Uterus (tissue), 4 donors: Measurements from ENCODE around the gene IQCC. TPM values are rescaled to one million over a fixed set of nuclear protein-coding genes. Genes with fewer than 3 reads are reported as not detected.

Experiments
- DNase-seq, 2 donors: peaks; one replicate each; pipeline ENCODE4 v3.0.0-alpha.2; 2019 to 2020
- H3K27ac ChIP-seq, 2 donors: fragments of 200-600 bp; sonication (generic); 1 replicate in 1 of 2; 2 replicates in 1 of 2; pipeline ENCODE4 v1.5.1; 2016 to 2018
- H3K27me3 ChIP-seq, 2 donors: fragments of 200-600 bp; sonication (generic); one replicate each; pipeline ENCODE4 v1.5.1; 2018 to 2019; ENCODE audit warnings: control low read depth in 1 of 2
- H3K36me3 ChIP-seq, 2 donors: fragments of 200-600 bp; sonication (generic); one replicate each; pipeline ENCODE4 v1.5.1; 2019; ENCODE audit warnings: control low read depth in 1 of 2
- H3K4me1 ChIP-seq, 2 donors: fragments of 200-600 bp; sonication (generic); one replicate each; pipeline ENCODE4 v1.5.1; 2018 to 2019; ENCODE audit warnings: control low read depth in 1 of 2
- H3K4me3 ChIP-seq, 2 donors: fragments of 200-600 bp; sonication (generic); 1 replicate in 1 of 2; 2 replicates in 1 of 2; pipeline ENCODE4 v1.5.1; 2018 to 2019; ENCODE audit warnings: mild to moderate bottlenecking in 1 of 2
- H3K9me3 ChIP-seq, 2 donors: fragments of 200-600 bp; sonication (generic); one replicate each; pipeline ENCODE4 v1.5.1; 2019; ENCODE audit warnings: control low read depth in 1 of 2
- POLR2A ChIP-seq, 2 donors: fragments of 450-650 bp; IDR thresholded peaks; one replicate each; pipeline ENCODE4 v1.6.1; 2016; ENCODE audit warnings: antibody characterized with exemption in 2 of 2, mild to moderate bottlenecking in 1 of 2, moderate library complexity in 1 of 2
- intact Hi-C: fragments of 100-400 bp; cut with DNase I; formaldehyde crosslinking; loops from one replicate; pipeline ENCODE4 v1.15.1; 2023; ENCODE audit warnings: low total_unique reads
- total RNA-seq, 4 donors: library from RNA; depleted of rRNA in 3 of 4; stranded (reverse); fragments of >200 nt in 3 of 4; gene quantifications; one replicate each; pipeline versions ENCODE4 v1.1.0 to v1.2.4, GENCODE V29; 2014 to 2023
- TF ChIP-seq, protein P1 (sequence below), 4 experiments: fragments of 200-600 bp in 2 of 4; fragments of 450-650 bp in 2 of 4; sonication (generic) in 2 of 4; IDR thresholded peaks; one replicate each; pipeline ENCODE4 v1.5.1; 2016 to 2019; ENCODE audit warnings: antibody characterized with exemption in 4 of 4, mild to moderate bottlenecking in 2 of 4, moderate library complexity in 1 of 4
- donor health status: DM: yes; HTN: yes; CAD: no.

Gene IQCC
- total RNA-seq, 4 donors from 2014 or later: 0.51 to 6.8 (median 4.3) TPM

DNA sequence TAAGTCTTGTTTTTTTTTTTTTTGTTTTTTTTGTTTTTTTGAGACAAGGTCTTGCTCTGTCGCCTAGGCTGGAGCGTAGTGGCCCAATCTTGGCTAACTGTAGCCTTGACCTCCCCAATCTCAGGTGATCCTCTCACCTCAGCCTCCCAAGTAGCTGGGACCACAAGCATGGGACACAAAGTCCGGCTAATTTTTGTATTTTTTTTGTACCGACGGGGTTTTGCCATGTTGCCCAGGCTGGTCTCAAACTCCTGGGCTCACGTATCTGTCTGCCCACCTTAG lies 51.7 kb downstream of the IQCC start:
- no peaks in the 10 kb centered on the region for H3K4me1 ChIP-seq
- H3K36me3 ChIP-seq: no peaks in the 10 kb centered on the region
- intact Hi-C loops: no loop called here
- no peak for DNase-seq
- H3K27ac ChIP-seq: no peak overlapping the region
- no peaks in the 10 kb centered on the region for H3K9me3 ChIP-seq
- no peaks in the 10 kb centered on the region for H3K27me3 ChIP-seq
- H3K4me3 ChIP-seq: no peak overlapping the region
- no peak for TF ChIP-seq POLR2A (IDR thresholded peaks at IDR 0.05)
- TF ChIP-seq, protein P1, sequence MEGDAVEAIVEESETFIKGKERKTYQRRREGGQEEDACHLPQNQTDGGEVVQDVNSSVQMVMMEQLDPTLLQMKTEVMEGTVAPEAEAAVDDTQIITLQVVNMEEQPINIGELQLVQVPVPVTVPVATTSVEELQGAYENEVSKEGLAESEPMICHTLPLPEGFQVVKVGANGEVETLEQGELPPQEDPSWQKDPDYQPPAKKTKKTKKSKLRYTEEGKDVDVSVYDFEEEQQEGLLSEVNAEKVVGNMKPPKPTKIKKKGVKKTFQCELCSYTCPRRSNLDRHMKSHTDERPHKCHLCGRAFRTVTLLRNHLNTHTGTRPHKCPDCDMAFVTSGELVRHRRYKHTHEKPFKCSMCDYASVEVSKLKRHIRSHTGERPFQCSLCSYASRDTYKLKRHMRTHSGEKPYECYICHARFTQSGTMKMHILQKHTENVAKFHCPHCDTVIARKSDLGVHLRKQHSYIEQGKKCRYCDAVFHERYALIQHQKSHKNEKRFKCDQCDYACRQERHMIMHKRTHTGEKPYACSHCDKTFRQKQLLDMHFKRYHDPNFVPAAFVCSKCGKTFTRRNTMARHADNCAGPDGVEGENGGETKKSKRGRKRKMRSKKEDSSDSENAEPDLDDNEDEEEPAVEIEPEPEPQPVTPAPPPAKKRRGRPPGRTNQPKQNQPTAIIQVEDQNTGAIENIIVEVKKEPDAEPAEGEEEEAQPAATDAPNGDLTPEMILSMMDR (IDR thresholded peaks at IDR 0.05): no peak

Other genes starting within 250 kb of the IQCC start
- gene KHDRBS1, start 191.8 kb upstream of the IQCC start, total RNA-seq: 100 to 1,000 TPM in 2 of 4 donors, 10 to 100 TPM in 2; 40.9 to 142 (median 96.5) TPM
- gene TMEM39B, start 132.7 kb upstream of the IQCC start, total RNA-seq: 10 to 100 TPM in 1 of 4 donors, 1 to 10 TPM in 2, under 1 TPM in 1; 0.88 to 22.4 (median 3.6) TPM
- 10 to 100 TPM; 26.9 to 69.9 (median 38.5) TPM for gene KPNA6, start 97.6 kb upstream of the IQCC start, total RNA-seq
- 10 to 100 TPM; 14.1 to 60.1 (median 40.4) TPM for gene TXLNA, start 26.0 kb upstream of the IQCC start, total RNA-seq
- 10 to 100 TPM in 1 of 4 donors, 1 to 10 TPM in 2, not detected in 1; 3.5 to 21.5 (median 7.4) TPM for gene CCDC28B, start 5.1 kb upstream of the IQCC start, total RNA-seq
- under 1 TPM in 2 of 4 donors, not detected in 2; 0.26 to 0.62 TPM for gene DCDC2B, start 3.4 kb downstream of the IQCC start, total RNA-seq
- gene TMEM234, start 16.7 kb downstream of the IQCC start, total RNA-seq: 10 to 100 TPM in 3 of 4 donors, under 1 TPM in 1; 0.59 to 40.8 (median 13.5) TPM
- 100 to 1,000 TPM; 111 to 246 (median 143) TPM for gene EIF3I, start 16.7 kb downstream of the IQCC start, total RNA-seq
- gene FAM167B, start 41.6 kb downstream of the IQCC start, total RNA-seq: 10 to 100 TPM in 2 of 4 donors, 1 to 10 TPM in 1, not detected in 1; 1.2 to 29.0 (median 13.1) TPM
- gene LCK, start 45.6 kb downstream of the IQCC start, total RNA-seq: 1 to 10 TPM in 3 of 4 donors, under 1 TPM in 1; 0.26 to 2.0 (median 1.4) TPM
- gene HDAC1, start 86.4 kb downstream of the IQCC start, total RNA-seq: 100 to 1,000 TPM in 1 of 4 donors, 10 to 100 TPM in 3; 27.4 to 161 (median 91.2) TPM
- gene MARCKSL1, start 130.6 kb downstream of the IQCC start, total RNA-seq: 10 to 100 TPM; 14.7 to 93.3 (median 53.0) TPM
- gene FAM229A, start 156.8 kb downstream of the IQCC start, total RNA-seq: 10 to 100 TPM in 2 of 4 donors, 1 to 10 TPM in 1, not detected in 1; 5.2 to 20.2 (median 14.4) TPM
- gene TSSK3, start 156.9 kb downstream of the IQCC start, total RNA-seq: 10 to 100 TPM in 1 of 4 donors, under 1 TPM in 1, not detected in 2; 0.35 to 21.3 TPM
- gene BSDC1, start 188.8 kb downstream of the IQCC start, total RNA-seq: 10 to 100 TPM; 25.9 to 77.4 (median 65.2) TPM